T-helper 1 cell (primary cell): ENCODE measurements around the gene EIF4A2.
"Not testable (repeated sequence)": the region's sequence is repeated elsewhere in the genome, so short reads cannot be mapped to it uniquely, and the experiment has no call there.

Experiments
- DNase-seq, 5 donors: peaks; one replicate each; pipeline ENCODE4 v3.0.0-alpha.2; 2012 to 2020

Gene EIF4A2

DNA sequence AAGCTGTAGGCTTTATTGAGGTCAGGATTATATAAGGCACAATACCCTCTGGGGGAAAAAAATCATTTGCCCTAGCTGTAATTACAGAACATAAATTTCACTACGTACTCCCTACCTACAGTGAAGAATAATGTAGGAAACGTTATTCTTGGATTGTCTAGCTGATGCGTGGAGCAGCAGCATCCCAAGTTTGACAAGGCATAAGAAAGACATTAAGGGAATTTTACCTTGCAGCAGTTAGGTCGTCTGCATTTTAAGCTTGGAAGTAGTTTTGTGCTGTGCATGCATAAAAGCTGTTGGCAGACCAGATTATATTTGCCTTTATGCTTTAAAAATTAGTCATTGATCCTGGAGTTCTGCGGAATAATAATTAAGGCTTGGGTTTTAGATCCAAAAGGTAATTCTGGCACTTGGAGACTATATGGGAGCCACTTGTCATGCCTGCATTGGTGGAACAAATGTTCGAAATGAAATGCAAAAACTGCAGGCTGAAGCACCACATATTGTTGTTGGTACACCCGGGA, 2.2 kb downstream of the EIF4A2 start:
- no peak for DNase-seq

- no peak for DNase-seq
Measured at GRCh38 chr3:186786922-186787321, 3.5 kb downstream of the EIF4A2 start.

- DNase-seq = no peak
Measured at GRCh38 chr3:186787642-186788481, 4.5 kb downstream of the EIF4A2 start.

GRCh38 chr3:186788482-186789370, 5.3 kb downstream of the EIF4A2 start:
- peak in 1 of 5 donors; percentile 14 for DNase-seq

- DNase-seq = peak in 1 of 5 donors; percentile 6
Measured at GRCh38 chr3:186789554-186790260, 6.3 kb downstream of the EIF4A2 start.

DNA sequence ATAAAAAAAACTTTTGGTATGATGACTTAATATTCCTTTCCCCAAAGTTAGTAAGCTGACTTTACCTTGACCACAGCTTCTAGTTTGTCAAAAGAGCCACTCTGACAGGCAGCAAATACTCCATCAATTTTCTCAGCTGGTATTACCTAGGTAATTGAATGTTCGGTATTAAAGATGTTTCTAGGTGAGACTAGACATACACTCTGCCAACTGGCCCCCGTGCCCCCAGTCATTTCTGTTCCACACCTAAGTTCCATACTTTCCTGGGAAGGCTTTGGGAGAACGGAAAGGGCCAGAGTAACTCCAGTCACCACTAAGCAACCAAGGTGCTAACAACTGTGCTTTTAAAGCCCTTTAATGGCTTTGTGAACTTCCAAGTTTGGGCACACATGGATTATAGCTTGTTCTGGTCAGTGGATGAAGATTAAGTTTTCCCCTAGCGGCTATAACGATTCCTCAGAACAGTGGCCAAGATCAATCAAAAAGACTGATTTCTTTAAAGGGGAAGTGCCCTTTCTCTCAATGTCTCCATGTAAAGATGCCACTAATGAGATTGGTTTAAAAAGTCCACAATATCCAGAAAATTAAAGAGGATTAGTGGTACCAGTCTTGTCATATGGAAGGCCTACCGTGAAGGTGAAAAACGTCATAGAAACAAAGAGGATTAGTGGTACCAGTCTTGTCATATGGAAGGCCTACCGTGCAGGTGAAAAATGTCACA, 7.0 kb downstream of the EIF4A2 start:
- DNase-seq = peak in 1 of 5 donors; percentile 6

GRCh38 chr3:186798239-186798874, 15.0 kb downstream of the EIF4A2 start:
- DNase-seq = peak in 1 of 5 donors; percentile 33

- DNase-seq = peak in 1 of 5 donors; percentile 38
Measured at GRCh38 chr3:186800285-186800684, 16.9 kb downstream of the EIF4A2 start.

- no peak for DNase-seq
Measured at GRCh38 chr3:186802701-186803100, 19.3 kb downstream of the EIF4A2 start.

DNA sequence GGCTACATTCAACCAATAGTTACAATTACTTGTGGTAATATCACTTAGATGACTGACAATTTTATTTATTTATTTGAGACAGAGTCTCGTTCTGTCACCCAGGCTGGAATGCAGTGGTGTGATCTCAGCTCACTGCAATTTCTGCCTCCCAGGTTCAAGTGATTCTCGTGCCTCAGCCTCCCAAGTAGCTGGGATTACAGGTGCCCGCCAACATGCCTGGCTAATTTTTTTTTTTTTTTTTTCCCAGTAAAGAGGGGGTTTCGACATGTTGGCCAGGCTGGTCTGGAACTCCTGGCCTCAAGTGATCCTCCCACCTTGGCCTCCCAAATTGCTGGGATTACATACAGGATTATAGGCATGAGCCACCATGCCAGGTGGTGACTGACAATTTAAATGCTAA, 20.1 kb downstream of the EIF4A2 start:
- not testable (repeated sequence) for DNase-seq

DNA sequence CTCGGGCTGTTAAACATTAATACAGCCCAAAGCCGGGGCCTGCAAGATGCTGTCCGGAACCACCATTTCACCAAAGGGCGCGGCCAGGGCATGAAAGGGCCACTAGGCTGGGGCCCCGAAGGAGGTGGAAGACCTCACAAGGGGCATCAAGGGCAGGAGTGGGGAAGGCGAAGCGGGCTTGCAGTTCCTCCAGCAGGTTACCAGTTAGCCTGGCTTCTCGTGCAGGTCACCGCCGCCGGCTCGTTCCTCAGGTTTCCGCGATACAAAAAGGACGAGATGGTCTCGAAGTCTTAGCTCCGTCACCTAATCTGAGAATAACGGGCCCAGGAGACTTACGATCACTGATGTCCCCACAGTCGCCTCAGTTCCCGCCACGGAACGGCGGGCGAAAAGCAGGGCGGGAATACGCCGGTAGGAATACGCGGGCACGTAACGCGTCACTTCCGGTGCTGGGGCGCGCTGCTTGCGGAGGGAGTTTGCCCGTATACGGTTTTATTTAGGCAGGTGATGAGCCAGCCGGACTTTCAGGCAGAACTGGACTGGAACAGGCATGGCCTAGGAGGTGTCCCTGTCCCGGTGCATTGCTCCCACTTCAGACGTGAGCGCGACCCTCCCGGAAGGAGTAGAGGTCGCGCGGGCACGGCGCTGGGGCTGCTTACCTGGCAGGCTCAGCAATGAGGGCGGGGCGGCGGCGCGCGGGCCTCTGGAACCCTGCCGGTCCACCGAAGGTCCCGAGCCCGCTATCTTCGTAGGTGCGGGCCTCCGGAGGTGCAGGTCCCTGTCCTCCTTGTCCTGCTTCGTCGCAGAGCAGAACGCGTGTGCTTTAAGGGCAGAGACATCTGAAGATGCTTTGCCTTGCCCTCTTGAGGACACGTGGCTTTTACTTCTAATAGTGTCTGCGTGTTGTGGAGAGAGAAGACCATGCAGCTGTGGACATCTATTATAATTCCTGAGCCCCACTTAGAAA, 23.0 kb downstream of the EIF4A2 start, which contains the start of gene RFC4:
TSS of gene RFC4 (minus strand) at position 394 of the 967 bp plus-strand sequence. CDS start 1,769 bp downstream, outside the sequence.
- DNase-seq = peak; percentile 64 to 86 (median 77)

GRCh38 chr3:186807231-186807630, 23.9 kb downstream of the EIF4A2 start:
- DNase-seq = no peak

GRCh38 chr3:186810336-186810996, 27.1 kb downstream of the EIF4A2 start:
- no peak for DNase-seq

DNA sequence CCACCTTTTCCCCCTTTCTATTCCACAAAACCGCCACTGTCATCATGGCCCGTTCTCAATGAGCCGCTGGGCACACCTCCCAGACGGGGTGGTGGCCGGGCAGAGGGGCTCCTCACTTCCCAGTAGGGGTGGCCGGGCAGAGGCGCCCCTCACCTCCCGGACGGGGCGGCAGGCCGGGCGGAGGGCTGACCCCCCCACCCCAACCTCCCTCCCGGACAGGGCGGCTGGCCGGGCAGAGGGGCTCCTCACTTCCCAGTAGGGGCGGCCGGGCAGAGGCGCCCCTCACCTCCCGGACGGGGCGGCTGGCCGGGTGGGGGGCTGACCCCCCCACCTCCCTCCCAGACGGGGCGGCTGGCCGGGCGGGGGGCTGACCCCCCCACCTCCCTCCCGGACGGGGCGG, 27.9 kb downstream of the EIF4A2 start:
- not testable (repeated sequence) for DNase-seq

DNA sequence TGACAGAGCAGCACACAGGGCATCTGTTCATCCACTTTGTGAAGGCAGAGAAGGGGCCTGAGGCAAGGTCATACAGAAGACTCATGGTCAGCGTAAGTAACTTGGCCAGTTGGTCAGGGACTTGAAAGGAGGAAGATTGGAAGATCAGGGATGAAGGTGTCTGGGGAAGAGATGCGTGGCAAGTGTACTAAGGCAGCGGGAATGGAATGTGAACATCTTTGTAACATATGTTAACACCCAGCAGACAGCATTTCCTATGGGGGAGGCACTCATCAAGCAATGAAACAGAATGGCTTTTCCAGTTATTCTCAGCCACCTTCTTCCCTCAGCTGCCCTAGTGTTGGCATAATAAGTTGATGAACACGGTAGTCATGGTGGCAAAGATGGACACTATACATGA, 30.7 kb downstream of the EIF4A2 start:
- DNase-seq = no peak

GRCh38 chr3:186815435-186815834, 32.1 kb downstream of the EIF4A2 start:
- DNase-seq = no peak

- no peak for DNase-seq
Measured at GRCh38 chr3:186818516-186818915, 35.1 kb downstream of the EIF4A2 start.

- DNase-seq = no peak
Measured at GRCh38 chr3:186818956-186819355, 35.6 kb downstream of the EIF4A2 start.
